GM12891 (cell line): ENCODE data around the gene CNTN5.

Experiments
- POLR2A ChIP-seq: IDR thresholded peaks from 2 replicates; pipeline ENCODE4 v1.6.1; 2011; ENCODE audit warnings: low read depth, low read length, control low read depth
- POLR2AphosphoS5 ChIP-seq: IDR thresholded peaks from 2 replicates; pipeline ENCODE4 v1.6.1; 2011; ENCODE audit warnings: low read depth, low read length, control low read depth
- TAF1 ChIP-seq: IDR thresholded peaks from 2 replicates; pipeline ENCODE4 v1.6.1; 2011; ENCODE audit warnings: low read depth, low read length, control low read depth

DNA sequence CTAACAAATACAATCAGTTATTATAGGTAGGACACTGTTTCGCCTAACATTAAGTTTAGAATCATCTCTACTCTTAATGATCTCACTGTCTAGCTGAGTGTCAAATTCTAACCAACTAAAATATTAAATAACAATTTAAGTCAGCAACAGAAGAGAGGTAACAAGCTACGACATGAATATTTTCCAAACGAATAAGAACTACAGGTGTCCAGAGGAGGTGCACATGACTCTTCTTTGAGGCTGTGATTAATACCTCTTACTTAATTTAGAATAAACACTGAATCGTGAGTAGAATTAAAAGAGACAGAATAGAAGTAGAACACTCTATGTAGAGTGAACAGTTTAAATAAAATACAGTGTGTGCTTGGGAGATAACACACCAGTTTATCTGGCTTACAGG lies 1047.4 kb downstream of the CNTN5 start:
- no peak for TF ChIP-seq POLR2A
- no peak for TF ChIP-seq TAF1
- no peak for TF ChIP-seq POLR2AphosphoS5
